A673 (cell line): Measurements from ENCODE around the gene GNL3.

Source experiments
- CTCF ChIP-seq: fragments of 300-800, 200-600 bp; sonication (generic); conservative IDR thresholded peaks from 2 replicates; pipeline ENCODE4 v1.5.1; 2017; ENCODE audit warnings: low read depth, mild to moderate bottlenecking, antibody characterized with exemption, low read length, moderate library complexity, mixed read lengths
- EZH2 ChIP-seq: fragments of 200-600 bp; sonication (generic); IDR thresholded peaks from 2 replicates; pipeline ENCODE4 v1.6.1; 2017; ENCODE audit warnings: borderline replicate concordance, low read depth, mild to moderate bottlenecking, mixed read lengths, antibody characterized with exemption, low read length; ENCODE audit not compliant: poor library complexity, severe bottlenecking

GRCh38 chr3:52739730-52740129 lies 53.9 kb downstream of the GNL3 start:
- TF ChIP-seq CTCF (no peak), EZH2 (no peak)
